Measurements from ENCODE around the gene DNAH8.

The DNAH8 gene

DNA sequence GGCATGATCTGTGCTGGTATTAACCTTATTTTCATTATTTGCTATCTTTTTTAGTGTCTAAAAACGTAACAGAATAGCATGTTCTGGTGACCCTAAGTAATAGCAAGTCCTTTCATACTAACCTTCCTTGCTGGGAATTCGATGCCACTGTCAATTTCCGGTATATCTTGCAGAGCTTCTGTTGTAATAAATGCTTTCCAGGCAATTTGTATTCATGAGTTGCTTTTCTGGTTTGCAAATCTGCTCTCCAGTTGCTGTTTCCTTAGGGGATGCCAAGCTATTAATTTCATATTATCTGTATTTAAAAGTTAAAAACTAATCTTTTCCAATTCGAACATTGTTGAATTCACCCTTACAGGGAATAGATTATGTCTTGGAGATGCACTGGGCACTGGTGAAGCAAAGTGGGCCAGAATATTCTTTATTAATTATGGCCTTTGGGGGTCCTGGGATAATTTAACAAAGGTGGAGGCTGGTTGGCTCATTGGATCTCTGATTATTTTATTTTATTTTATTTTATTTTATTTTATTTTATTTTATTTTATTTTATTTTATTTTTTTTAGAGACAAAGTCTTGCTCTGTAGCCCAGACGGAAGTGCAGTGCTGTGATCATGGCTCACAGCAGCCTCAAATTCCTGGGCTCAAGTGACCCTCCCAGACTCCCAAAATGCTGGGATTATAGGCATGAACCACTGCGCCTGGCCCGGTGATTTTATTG lies 209.8 kb downstream of the DNAH8 start:
- DNase-seq (ENCODE audit: low read depth in 1 of 2, low spot score in 1 of 2): no peak
- TF ChIP-seq JUND (IDR thresholded peaks at IDR 0.05; ENCODE audit: low read depth): no peak
- in situ Hi-C loops (cut with HindIII; ENCODE audit: low pct_unique_long_range_greater_than_20kb, low sequenced_read_pairs): no loop called here

DNA sequence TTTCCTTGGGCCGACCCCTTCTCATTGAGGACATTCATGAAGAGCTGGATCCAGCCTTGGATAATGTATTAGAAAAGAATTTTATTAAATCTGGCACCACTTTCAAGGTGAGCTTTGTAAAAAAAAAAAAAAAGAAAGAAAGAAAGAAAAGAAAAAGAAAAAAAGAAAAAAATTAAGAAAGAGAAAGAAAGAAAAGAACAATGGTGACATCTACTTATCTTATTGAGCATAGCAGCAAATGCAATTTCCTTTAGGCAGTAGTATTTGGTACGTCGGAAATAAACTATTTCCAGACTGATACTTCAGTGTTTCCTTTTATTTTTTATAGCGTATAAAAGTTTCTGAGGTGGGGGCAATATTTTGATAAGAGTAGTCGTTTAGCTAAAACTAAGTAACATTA lies 214.4 kb downstream of the DNAH8 start:
- in situ Hi-C loops (cut with HindIII; ENCODE audit: low pct_unique_long_range_greater_than_20kb, low sequenced_read_pairs): no loop called here
- DNase-seq (ENCODE audit: low read depth in 1 of 2, low spot score in 1 of 2): no peak
- TF ChIP-seq JUND (IDR thresholded peaks at IDR 0.05; ENCODE audit: low read depth): no peak

DNA sequence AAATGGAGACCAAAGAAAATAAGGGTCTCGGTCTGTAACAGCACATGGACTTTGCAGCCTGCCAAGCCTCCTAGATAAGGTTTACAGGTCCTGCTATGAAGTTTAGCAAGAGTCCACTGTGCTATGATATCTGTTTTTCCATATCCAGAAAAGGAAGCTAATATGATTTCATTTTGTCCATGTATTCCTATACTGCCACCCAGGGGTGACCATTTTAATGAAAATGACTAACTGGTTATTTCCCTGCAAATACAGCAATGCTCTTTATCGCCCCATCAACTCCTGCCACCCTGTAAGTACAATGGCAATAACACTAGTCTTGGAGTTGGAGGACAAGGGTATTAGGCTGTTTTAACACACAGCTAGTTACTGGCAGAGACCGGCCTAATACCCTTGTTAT lies 218.3 kb downstream of the DNAH8 start:
- DNase-seq (ENCODE audit: low read depth in 1 of 2, low spot score in 1 of 2): peak; percentile 41 to 63
- in situ Hi-C loops (cut with HindIII; ENCODE audit: low pct_unique_long_range_greater_than_20kb, low sequenced_read_pairs): no loop called here
- TF ChIP-seq JUND (IDR thresholded peaks at IDR 0.05; ENCODE audit: low read depth): no peak

DNA sequence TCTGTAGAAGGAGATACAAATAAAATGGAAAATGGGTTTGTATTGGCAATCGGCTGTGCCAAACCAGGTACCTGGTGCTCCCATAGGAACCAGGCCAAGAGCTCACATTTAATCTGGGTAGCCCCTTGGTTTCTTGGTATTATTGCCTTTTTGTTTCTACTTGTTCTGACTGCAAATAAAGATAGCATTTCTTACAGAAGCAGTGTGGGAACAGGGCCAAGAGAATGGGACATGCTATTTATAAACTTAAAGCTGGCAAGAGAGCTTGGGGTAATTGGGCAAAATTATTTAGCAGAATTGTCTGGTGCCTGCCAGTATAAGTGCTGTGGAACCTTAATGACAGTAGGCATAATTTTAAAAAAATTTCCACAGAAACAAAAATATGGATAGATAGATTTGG lies 219.9 kb downstream of the DNAH8 start:
- in situ Hi-C loops (cut with HindIII; ENCODE audit: low pct_unique_long_range_greater_than_20kb, low sequenced_read_pairs): no loop called here
- no peak for DNase-seq (ENCODE audit: low read depth in 1 of 2, low spot score in 1 of 2)
- no peak for TF ChIP-seq JUND (IDR thresholded peaks at IDR 0.05; ENCODE audit: low read depth)

DNA sequence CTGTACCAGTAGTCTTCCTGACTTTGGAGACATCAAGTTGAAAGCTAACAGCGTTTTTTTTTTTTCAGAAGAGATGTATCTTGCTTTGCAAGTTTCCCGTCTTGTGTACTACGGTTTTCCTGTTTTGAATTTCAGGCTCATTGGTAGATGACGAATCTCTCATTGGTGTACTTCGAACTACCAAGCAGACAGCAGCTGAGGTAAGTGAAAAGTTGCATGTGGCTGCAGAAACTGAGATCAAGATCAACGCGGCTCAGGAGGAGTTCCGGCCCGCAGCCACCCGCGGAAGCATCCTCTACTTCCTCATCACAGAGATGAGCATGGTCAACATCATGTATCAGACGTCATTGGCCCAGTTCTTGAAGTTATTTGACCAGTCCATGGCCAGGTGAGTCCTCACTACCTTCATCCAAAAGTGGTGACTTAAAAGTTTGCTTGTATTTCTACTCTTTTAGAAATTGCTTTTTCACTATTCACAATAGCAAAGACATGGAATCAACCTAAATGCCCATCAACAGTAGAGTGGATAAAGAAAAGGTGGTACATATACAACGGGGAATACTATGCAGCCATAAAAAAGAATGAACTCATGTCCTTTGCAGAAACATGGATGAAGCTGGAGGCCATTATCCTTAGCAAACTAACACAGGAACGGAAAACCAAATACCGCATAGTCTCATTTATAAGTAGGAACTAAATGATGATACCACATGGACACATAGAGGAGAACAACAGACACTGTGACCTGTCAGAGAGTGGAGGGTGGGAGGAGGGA lies 222.9 kb downstream of the DNAH8 start:
- no peak for TF ChIP-seq JUND (IDR thresholded peaks at IDR 0.05; ENCODE audit: low read depth)
- DNase-seq (ENCODE audit: low read depth in 1 of 2, low spot score in 1 of 2): no peak
- in situ Hi-C loops (cut with HindIII; ENCODE audit: low pct_unique_long_range_greater_than_20kb, low sequenced_read_pairs): no loop called here

DNA sequence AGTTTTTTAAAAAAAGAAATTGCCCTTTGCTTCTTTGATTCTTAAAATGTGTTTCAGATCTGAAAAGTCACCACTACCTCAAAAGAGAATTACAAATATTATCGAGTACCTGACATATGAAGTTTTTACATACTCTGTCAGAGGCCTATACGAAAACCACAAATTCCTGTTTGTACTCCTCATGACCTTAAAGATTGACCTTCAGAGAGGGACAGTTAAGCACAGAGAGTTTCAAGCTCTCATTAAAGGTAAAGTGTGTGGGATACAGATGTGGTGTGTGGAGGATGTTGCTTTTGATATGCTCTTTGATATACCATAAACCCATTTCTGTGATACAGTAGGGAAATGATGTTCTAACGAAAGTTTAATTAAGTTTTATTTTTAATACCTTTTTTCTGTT lies 223.6 kb downstream of the DNAH8 start:
- no peak for TF ChIP-seq JUND (IDR thresholded peaks at IDR 0.05; ENCODE audit: low read depth)
- in situ Hi-C loops (cut with HindIII; ENCODE audit: low pct_unique_long_range_greater_than_20kb, low sequenced_read_pairs): no loop called here
- no peak for DNase-seq (ENCODE audit: low read depth in 1 of 2, low spot score in 1 of 2)

GRCh38 chr6:38942442-38942841 lies 227.3 kb downstream of the DNAH8 start:
- DNase-seq (ENCODE audit: low read depth in 1 of 2, low spot score in 1 of 2): no peak
- no peak for TF ChIP-seq JUND (IDR thresholded peaks at IDR 0.05; ENCODE audit: low read depth)
- in situ Hi-C loops (cut with HindIII; ENCODE audit: low pct_unique_long_range_greater_than_20kb, low sequenced_read_pairs): no loop called here

DNA sequence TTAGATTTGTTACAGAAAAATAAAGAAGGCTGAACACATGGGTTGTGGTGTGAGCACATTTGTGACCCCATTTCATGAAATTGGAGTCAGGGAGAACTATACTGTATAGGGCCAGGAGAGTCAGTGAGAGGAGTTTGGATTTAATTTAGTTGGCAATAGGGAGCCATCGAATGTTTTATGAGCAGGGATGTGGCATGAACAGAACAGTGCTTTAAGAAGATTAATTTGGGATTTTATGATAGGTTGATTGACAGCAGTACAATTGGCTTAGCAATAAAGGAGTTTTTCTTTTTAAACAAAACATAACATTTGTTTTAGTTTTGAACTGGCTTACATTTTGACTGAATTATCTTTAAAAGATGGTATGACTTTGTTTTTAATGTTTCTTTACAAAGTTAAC lies 227.9 kb downstream of the DNAH8 start:
- TF ChIP-seq JUND (IDR thresholded peaks at IDR 0.05; ENCODE audit: low read depth): no peak
- no peak for DNase-seq (ENCODE audit: low read depth in 1 of 2, low spot score in 1 of 2)
- in situ Hi-C loops (cut with HindIII; ENCODE audit: low pct_unique_long_range_greater_than_20kb, low sequenced_read_pairs): no loop called here

- in situ Hi-C loops (cut with HindIII; ENCODE audit: low pct_unique_long_range_greater_than_20kb, low sequenced_read_pairs): no loop called here
- no peak for TF ChIP-seq JUND (IDR thresholded peaks at IDR 0.05; ENCODE audit: low read depth)
- peak in 1 of 2 experiments; percentile 39 for DNase-seq (ENCODE audit: low read depth in 1 of 2, low spot score in 1 of 2)
Observed at GRCh38 chr6:38943964-38944363, 228.9 kb downstream of the DNAH8 start.

- in situ Hi-C loops (cut with HindIII; ENCODE audit: low pct_unique_long_range_greater_than_20kb, low sequenced_read_pairs): no loop called here
- no peak for TF ChIP-seq JUND (IDR thresholded peaks at IDR 0.05; ENCODE audit: low read depth)
- no peak for DNase-seq (ENCODE audit: low read depth in 1 of 2, low spot score in 1 of 2)
Observed at GRCh38 chr6:38944655-38945279, 229.7 kb downstream of the DNAH8 start.

DNA sequence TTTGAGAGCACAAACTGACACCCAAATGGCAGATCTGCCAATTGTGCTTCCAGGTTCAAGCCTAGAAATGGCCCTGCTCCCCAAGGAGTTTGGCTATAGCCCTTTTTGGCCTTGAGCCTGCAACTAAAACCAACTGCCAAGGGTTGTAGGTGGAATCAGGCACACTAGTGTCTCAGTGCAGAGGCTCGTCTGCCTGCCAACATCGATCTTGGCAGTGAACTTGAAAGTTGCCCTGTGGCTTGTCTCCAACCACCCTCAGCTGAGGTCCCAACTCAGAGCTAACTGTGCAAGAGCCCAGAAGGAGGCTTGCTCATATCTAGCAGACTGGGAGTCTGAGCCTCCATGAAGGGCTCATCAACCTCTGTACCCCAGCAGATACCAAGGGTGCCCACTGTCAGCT lies 240.8 kb downstream of the DNAH8 start:
- no peak for TF ChIP-seq JUND (IDR thresholded peaks at IDR 0.05; ENCODE audit: low read depth)
- no peak for DNase-seq (ENCODE audit: low read depth in 1 of 2, low spot score in 1 of 2)
- in situ Hi-C loops (cut with HindIII; ENCODE audit: low pct_unique_long_range_greater_than_20kb, low sequenced_read_pairs): no loop called here

- no peak for DNase-seq (ENCODE audit: low read depth in 1 of 2, low spot score in 1 of 2)
- no peak for TF ChIP-seq JUND (IDR thresholded peaks at IDR 0.05; ENCODE audit: low read depth)
- in situ Hi-C loops (cut with HindIII; ENCODE audit: low pct_unique_long_range_greater_than_20kb, low sequenced_read_pairs): no loop called here
Observed at GRCh38 chr6:38957426-38957825, 242.3 kb downstream of the DNAH8 start.

DNA sequence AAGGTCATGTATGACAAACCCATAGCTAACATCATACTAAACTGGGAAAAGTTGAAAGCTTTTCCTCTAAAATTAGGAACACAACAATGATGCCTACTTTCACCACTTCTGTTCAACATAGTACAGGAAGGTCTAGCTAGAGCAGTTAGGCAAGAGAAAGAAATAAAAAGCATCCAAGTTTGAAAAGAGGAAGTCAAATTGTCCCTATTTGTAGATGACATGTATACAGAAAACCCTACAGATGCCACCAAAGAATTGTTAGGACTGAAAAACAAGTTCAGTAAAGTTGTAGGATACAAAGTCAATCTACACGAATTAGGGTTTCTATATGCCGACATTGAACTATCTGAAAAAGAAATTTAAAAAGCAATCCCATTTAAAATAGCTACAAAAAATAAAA lies 244.0 kb downstream of the DNAH8 start:
- no peak for DNase-seq (ENCODE audit: low read depth in 1 of 2, low spot score in 1 of 2)
- TF ChIP-seq JUND (IDR thresholded peaks at IDR 0.05; ENCODE audit: low read depth): no peak

More for the DNA sequence above, 244.0 kb downstream of the DNAH8 start:
- in situ Hi-C loops (cut with HindIII; ENCODE audit: low pct_unique_long_range_greater_than_20kb, low sequenced_read_pairs): no loop called here
